Tibial nerve (tissue), 4 donors: ENCODE data around the gene C17orf75.

Source experiments
- CTCF ChIP-seq, 5 experiments: fragments of 200-600 bp in 3 of 5; fragments of 450-650 bp in 2 of 5; sonication (generic) in 3 of 5; IDR thresholded peaks; one replicate each; pipeline ENCODE4 v1.5.1; 2016 to 2019; ENCODE audit warnings: antibody characterized with exemption in 5 of 5, mild to moderate bottlenecking in 3 of 5, moderate library complexity in 2 of 5
- EP300 ChIP-seq, 2 donors: sonication (generic); formaldehyde crosslinking; IDR thresholded peaks; one replicate each; pipeline ENCODE4 v1.6.1; 2017; ENCODE audit warnings: antibody characterized with exemption in 2 of 2, mild to moderate bottlenecking in 1 of 2

DNA sequence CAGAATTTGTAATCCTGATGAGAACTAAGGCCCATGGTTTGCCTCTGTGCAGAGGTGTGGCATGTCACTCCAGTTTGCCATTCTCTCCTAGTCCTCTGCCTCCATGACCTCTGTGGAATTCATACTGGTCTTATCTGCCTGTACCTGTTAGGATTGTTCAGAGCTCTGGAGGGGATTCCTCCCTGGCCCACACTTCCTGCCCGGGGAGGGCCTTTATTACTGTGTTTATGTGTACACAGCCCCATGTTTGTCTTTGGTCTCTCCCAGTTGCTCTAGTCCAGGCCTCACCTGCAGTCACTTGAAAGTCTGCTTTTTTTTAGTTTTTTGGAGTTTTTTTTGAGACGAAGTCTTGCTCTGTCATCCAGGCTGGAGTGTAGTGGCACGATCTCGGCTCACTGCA lies 39.9 kb downstream of the C17orf75 start:
- no peak for TF ChIP-seq CTCF (IDR thresholded peaks at IDR 0.05)
- TF ChIP-seq EP300 (IDR thresholded peaks at IDR 0.05), result no peak
